ENCODE data around the gene ABCC2.
"Not testable (repeated sequence)": the region's sequence is repeated elsewhere in the genome, so short reads cannot be mapped to it uniquely, and the experiment has no call there.

ABCC2 gene

DNA sequence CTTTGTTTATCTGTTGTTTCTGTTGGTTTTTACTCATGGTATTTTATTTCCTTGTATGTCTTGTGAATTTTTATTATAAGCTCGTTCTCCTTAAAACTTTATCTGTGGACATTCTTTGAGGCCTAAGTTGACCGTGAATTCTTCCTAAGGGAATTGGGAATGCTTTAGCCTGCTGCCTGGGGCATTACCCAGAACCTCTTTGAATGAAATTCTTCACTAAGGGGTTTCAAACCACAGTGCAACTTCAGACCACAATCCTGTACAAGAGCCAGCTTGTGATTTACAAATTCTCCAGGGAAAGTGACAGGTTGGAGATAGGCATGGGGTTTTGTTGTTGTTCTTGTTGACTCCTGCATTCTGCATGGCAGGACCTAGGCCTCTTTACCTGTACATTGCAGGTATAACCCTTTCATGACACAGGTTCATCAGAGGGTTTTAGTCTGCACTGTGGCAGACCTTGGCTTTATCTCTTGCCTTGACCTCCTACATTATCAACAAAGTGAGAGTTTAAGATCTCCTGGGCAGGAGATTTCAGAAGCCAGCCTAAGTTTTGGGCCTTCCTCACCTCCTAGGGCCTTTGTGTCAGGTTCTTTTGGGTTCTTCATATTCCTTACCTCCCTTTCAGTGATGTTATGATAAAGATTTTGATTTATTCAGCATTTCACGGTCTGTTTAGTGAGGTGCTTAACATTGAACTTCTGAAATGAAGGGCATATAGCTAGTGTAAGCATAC lies 70.2 kb downstream of the ABCC2 start:
- DNase-seq (ENCODE audit: low spot score): no peak

DNA sequence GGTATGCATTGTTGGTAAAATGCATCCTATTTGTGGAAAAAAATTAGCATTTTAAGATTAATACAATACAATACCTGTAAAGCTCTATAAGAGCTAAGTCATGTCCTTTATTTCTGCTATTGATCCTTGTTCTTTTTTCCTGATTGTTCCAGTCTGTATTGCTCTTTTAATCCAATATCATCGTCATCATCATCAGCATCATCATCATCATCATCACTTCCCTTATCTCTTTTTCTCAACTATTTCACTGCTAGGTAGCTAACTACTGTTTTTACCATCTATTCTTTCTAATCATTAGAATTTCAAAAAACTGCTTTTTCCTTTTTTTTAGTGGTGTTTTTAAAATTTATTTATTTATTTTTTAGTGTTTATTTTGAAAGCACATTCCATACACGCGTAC lies 71.2 kb downstream of the ABCC2 start:
- DNase-seq (ENCODE audit: low spot score): no peak

DNA sequence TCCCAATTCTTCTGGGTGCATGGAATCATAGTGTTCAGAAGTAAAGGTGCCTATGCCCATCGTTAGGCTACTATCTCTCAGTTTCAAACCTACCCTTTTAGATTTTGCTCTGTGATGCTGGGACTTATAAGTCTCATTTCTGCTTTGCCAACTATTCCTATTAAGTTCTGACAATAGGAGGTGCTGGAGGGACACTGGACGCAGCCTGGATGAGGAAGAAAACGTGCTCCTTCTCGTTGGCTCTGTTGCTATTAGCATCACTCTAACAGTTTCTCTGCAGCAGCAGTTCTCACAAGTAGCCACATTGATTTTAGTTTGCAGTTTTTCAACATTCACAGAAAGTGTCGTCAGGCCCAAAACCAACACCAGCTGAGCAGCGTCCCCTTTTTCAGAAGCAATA lies 72.4 kb downstream of the ABCC2 start:
- no peak for DNase-seq (ENCODE audit: low spot score)

DNA sequence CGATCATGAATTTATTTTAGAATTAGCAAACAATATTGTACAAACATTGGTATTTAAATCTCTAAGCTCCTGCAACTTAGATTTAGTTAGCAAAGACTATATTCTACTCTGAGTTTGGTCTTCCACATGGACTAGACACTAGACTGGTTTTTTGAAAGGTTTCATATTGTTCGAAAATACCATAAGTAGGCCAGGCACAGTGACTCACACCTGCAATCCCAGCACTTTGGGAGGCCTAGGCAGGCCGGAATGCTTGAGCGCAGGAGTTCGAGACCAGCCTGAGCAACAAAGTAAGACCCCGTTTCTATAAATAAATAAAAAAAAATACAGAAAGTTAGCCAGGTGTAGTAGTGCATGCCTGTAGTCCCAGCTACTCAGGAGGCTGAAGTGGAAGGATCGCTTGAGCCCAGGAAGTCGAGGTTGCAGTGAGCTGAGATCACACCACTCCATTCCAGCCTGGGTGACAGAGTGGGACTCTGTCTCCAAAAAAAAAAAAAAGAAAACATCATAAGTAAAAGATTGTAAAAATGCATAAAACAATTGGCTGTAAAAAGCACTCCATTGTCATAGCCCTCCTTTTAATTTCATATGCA lies 73.1 kb downstream of the ABCC2 start:
- no peak for DNase-seq (ENCODE audit: low spot score)

DNA sequence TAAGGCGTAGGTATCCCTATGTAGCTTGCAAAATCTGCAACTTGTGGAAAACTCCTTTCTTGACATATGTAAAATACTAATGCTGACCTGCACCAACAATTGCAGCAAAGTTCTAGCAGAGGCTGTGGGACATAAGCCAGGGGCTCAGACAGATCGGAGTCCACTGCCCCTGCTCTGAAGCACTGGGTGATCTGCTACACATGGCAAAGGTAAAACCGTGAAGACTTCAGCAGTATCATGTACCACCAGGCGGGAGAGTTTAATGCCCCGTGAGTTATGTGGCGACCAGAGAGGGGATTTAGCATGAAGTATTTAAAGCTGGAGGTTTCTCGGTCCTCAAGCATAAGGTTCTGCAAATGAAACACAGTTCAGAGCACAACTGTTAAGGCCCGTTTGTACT lies 76.4 kb downstream of the ABCC2 start:
- DNase-seq (ENCODE audit: low spot score): no peak

DNA sequence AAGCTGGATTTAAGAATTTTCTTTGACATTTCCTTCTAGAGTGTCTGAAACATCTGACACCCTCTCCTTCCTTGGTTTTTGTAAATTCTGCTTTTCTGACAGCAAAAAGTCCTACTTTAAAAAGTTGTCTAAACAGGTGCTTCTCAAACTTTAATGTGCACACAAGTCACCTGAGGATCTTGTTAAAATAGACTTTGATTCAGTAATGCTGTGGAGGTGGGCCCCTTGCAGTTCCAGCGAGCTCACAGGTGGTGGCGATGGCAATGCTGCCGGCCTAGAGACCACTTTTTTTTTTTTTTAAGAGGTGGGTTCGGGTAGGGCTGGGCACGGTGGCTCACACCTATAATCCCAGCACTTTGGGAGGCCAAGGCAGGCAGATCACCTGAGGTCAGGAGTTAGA lies 77.1 kb downstream of the ABCC2 start:
- DNase-seq (ENCODE audit: low spot score): no peak

DNA sequence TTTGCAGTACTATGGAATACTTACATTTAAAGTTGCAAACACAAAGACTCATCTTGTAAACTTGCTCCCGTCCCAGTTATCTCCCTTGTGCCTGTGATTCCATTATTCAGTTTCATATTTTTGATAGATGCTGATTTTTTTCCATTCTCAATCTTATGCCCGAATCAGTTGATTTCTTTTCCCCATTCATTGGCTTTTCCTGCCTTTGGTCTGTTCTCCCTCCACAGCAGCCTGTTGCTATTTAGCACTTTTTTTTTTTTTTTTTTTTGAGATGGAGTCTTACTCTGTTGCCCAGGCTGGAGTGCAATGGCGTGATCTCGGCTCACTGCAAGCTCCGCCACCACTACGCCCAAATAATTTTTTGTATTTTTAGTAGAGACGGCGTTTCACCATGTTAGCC lies 78.0 kb downstream of the ABCC2 start:
- no peak for DNase-seq (ENCODE audit: low spot score)

DNA sequence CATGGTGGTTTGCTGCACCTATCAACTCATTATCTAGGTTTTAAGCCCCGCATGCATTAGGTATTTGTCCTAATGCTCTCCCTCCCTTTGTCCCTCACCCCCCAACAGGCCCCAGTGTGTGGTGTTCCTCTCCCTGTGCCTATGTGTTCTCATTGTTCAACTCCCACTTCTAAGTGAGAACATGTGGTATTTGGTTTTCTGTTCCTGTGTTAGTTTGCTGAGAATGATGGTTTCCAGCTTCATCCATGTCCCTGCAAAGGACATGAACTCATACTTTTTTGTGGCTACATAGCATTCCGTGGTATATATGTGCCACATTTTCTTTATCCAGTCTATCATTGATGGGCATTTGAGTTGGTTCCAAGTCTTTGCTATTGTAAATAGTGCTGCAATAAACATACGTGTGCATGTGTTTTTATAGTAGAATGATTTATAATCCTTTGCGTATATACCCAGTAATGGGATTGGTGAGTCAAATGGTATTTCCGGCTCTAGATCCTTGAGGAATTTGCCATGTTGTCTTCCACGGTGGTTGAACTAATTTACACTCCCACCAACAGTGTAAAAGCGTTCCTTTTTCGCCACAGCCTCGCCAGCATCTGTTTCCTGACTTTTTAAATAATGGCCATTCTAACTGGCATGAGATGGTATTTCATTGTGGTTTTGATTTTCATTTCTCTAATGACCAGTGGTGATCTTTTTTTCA lies 81.2 kb downstream of the ABCC2 start:
- DNase-seq (ENCODE audit: low spot score): not testable (repeated sequence)

DNA sequence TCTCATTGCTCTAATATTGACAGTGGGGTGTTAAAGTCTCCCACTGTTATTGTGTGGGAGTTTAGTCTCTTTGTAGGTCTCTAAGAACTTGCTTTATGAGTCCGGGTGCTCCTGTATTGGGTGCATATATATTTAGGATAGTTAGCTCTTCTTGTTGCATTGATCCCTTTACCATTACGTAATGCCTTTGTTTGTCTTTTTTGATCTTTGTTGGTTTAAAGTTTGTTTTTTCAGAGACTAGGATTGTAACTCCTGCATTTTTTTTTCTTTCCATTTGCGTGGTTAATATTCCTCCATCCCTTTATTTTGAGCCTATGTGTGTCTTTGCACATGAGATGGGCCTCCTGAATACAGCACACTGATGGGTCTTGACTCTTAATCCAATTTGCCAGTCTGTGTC lies 84.8 kb downstream of the ABCC2 start:
- not testable (repeated sequence) for DNase-seq (ENCODE audit: low spot score)

DNA sequence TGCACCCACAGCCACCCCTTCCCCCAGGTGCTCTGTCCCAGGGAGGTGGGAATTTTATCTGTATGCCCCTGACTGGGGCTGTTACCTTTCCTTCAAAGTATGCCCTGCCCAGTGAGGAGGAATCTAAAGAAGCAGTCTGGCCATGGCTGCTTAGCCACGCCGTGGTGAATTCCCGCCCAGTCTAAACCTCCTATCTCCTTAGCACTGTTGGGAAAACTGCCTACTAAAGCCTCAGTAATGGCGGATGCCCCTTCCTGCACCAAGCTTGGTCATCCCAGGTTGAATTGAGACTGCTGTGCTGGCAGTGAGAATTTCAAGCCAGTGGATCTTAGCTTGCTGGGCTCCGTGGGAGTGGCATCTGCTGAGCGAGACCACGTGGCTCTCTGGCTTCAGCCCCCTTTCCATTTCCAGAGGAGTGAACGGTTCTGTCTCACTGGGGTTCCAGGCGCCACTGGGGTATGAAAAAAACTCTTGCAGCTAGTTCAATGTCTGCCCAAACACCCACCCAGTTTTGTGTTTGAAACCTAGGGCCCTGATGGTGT lies 87.2 kb downstream of the ABCC2 start:
- no peak for DNase-seq (ENCODE audit: low spot score)

DNA sequence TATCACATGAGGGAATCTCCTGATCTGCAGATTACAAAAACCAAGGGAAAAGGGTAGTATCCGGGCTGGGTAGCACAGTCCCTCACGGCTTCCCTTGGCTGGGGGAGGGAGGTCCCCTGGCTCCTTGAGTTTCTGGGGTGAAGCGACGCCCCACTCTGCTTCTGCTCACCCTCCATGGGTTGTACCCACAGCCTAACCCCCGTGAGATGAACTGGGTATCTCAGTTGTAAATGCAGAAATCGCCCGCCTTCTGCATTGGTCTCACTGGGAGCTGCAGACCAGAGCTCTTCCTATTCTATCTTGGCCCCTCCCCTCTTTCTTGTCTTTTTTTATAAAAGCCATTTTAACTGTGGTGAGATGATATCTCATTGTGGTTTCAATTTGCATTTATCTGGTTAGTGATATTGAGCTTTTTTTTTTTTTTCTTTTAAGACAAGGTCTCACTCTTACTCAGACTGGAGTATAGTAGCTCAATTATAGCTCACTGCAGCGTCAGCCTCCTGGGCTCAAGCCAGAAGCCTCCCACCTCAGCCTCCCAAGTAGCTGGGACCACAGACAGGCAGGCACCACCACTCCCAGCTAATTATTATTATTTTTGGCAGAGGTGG lies 87.8 kb downstream of the ABCC2 start:
- peak; percentile 72 for DNase-seq (ENCODE audit: low spot score)

DNA sequence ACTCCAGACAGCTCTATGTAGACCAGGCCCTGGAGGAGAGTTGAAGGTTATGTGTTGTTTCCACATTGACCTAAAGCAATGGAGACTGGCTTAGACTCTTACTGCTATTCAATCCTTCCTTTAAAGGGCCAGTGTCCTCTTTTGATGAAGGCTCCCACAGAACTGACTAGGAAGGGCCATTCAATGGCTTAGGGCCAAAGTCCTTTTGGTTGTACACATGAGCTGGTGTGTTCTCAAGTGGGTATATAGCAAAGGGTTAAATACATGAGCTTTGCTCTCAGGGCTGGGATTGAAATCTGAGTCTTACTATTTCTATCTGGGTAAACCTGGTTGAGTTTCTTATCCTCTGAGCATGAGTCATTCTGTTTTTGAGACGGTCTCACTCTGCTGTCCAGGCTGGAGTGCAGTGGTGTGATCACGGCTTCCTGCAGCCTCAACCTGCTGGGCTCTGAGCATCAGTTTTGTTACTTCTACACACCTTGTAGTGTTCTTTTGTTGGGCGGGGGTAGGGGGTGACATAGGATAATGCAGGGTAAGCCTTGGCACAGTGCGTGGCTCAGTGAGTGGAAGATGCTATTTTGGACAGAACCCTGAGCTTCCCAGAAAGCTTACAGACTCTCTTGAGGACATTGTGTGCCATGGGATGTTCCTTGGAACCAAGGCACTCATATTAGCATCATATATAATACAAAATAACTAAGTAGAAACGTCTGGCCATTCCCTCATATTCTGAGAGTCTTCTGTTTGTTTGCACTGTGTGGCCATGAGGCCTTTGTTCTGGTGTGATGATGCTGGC lies 90.1 kb downstream of the ABCC2 start:
- DNase-seq (ENCODE audit: low spot score): peak; percentile 27

DNA sequence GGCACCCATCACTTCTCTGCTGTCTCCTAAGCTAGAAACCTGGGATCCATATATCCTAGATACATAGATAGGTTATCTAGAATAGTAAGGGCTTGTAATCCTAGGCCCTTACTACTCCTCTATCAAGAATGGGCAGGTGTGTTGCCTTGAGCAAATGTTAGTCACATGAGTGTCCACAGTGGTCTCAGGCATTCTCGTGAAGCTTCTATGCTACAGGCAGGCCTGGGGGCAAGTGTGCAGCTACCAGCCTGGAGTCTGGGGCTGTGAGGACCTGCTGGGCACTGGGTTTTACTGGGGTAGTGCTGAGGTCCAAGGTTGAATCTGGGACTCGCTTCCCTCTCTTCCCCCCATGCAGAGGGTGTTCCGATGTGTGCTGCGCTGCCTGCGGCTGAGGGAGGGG lies 91.4 kb downstream of the ABCC2 start:
- no peak for DNase-seq (ENCODE audit: low spot score)

DNA sequence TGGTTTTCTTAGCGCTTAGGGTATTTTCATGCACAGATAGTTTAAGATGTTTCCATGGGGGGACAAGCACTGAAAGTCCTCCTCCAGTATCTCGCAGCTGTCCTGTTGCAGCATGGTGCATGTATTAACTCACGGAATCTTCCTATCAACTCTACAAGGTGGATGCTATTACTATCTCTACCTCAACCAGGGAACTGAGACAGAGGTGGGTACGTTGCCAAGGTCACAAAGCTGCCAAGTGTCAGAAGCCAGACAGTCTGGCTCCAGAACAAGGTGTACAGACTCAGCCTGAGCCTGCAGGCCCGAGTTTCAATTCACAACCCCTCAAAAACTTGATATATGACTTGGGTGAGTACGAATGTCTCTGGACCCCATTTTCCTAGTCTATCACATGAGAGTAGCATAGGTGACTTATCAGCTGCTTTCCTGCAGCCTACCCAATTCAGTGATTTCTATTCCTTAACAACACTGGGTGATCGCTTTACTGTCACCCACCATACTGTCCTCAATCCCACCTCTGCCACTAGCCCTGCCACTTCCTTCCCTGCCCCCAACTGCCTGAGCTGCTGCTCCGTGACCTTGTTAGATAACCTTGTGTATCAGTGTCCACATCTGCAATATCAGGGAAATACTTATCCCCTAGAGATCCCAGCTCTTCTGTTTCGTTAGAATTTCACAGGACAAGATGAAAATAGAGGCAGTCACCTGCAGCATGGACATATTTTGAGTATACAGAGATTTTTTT lies 92.1 kb downstream of the ABCC2 start:
- no peak for DNase-seq (ENCODE audit: low spot score)

DNA sequence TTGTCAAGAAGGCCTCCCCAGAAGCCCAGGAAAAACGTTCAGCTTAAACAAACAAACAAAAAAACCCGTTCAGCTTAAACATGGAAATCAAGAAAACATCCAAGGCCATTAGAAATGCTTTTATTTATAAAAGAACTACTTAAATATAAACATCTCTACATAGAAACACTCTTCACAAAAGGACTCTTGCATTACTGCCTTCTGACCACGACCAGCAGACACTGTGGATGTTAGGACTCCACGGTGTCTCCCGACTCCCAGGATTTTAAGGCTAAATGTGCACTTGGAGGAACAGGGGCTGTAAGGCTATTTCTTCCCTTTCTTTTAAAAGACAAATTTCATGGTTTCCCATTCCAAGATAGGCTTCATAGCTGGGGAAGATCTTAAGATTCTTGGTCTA lies 93.0 kb downstream of the ABCC2 start:
- no peak for DNase-seq (ENCODE audit: low spot score)

DNA sequence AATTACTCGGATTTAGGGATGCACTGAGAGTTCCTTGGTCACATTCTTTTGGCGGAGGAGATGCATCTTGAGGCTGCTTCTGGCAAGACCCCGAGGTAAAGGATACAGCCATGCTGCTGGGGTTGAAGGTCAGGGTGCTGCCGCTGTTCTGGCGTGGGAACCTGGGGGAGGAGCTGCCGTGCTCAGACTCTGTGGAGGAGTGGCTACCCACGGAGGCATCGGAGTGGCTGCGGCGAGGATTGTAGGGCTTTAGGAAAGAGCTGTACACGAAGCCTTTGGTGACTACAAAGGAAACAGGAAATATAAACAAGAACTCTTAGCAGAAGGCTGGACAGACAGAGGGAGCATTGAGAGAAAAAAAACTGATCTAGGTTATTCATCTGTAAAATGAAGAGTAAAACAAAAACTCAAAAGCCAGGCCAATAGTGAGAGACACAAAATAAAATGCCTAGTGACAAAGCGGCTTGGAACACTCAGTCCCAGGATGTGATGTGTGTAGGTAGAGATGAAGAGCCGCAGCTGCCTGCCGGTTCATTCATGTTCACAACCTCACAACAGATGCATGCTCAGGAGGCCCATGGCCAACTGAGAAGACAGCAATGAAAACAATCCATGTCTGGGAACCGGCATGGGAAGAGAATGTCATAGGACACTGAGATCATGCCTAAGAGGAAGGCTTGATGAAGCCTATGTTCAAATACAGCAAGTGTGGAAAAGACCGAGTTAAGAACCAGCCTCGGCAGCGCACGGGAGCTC lies 97.8 kb downstream of the ABCC2 start:
- no peak for DNase-seq (ENCODE audit: low spot score)

DNA sequence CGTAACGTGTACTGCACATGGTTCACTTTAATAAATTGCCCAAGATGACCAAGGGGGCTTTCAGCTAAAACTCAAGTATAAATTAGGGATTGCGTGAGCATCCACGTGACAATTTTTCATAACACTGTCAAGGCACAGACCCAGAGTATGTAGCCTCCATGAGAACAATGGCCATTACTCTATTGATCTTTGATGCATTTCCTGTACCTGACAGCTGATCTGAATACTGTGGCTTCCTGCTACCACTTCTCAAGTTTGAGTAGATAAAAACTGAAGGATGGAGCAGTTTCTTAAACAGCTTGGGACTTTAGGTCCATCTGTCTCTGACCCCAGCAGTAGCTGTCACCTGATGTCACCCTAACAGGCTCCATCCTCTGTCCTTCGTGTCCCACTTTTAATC lies 98.9 kb downstream of the ABCC2 start:
- DNase-seq (ENCODE audit: low spot score): no peak

DNA sequence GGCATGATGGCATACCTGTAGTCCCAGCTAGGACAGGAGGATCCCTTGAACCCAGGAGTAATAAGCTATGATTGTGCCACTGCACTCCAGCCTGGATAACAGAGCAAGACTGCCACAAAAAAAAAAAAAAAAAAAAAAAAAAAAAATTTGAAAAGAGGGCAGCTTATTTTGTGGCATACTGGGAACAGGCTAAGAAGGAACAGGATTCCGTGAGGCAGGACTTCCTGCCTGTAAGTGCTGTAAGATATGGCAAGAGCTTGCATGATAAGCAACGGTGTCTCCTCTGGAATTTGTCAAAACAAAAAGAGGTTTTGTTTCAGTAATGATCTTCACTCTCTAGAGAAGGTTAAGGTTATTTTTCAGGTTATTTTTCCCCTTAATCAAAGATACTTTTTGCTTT lies 101.1 kb downstream of the ABCC2 start:
- no peak for DNase-seq (ENCODE audit: low spot score)

DNA sequence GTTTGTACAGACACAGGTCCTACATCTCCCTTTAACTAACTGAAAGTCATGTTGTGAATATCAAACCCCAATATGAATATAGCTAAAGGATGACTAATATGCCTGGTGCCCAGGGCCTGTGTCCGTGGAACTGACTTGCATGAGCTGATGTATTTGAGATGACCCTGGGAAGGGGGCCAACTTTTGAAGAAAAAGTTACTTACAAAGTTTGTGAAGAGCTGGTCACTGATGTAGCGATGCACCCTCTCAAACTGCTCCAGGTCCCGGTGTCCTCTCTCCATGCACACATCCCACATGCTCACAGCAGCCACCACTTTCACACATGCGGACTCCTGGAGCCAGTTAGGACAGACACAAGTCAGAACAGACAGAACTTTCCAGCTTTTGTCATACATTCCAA lies 106.2 kb downstream of the ABCC2 start:
- no peak for DNase-seq (ENCODE audit: low spot score)

DNA sequence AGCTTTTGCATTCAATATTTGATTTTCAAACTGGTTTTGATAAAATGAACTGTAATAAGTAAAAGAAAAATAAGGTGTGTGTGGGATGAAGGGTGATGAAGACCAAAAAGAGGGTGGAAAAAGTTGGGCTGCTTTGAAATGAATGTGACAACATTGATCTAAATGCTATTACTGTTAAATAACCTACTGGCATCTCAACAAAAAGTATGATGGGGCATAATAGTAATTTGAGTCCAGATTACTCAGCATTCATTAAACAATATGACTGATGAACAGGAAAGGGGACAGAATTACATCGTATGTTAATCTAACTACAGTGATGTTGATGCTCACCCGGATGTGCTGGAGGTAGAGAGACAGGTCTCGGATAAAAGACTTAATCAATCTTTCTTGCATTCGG lies 112.2 kb downstream of the ABCC2 start:
- DNase-seq (ENCODE audit: low spot score): no peak

Data from activated CD4-positive, alpha-beta T cell treated with anti-CD3 and anti-CD28 coated beads, Interleukin-2, Interleukin-4, amounts not matched to agents 100 ng/mL and 50 ng/mL, durations not matched to agents 16 hours and 8 hours (primary cell).